ENCODE results near the gene RBKS. TPM values are rescaled to one million over a fixed set of nuclear protein-coding genes. Genes with fewer than 3 reads are reported as not detected.

The RBKS gene
- total RNA-seq, 4 donors from 2014 or later: 6.9 to 10.6 (median 8.1) TPM

DNA sequence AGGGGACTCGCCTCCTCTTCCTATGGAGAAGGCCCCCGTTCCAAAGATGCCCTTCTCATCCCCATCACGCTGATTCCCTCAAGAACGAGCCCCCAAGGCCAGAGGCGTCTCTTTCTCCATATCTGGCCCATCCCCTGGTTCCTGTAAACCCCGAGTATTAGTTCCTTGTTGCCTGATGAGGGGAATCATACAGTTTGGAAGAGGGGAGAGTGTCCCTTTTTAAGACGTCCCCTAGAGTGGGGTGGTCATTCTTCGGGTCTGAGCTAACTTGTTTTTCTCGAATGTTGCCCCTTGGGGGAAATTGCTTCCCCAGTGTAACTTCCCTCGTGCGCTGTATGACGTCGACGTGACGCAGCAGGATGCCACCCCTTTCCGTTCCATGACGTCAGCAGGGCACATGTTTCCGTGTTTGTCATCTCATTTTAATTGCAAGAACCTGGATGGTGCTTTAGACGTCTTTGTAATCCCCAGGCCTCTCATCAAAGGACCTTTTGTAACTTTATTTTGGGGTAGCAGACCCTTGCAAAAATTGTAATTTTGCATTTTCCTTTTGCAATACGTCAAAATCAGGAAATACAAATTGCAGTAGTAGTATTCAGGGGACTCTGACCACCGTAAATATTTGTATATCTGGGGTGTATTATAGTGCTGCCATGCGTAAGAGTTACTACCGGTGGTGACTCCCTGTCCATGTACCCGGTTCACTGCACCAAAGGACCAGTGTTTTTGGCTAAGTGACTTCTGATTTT is 911 bp upstream of the RBKS start:
- H3K9me3 ChIP-seq: no peaks in the 10 kb centered on the region
- H3K27ac ChIP-seq: peak overlapping the region; percentile 93 to 98 (median 93)
- TF ChIP-seq, protein P1, sequence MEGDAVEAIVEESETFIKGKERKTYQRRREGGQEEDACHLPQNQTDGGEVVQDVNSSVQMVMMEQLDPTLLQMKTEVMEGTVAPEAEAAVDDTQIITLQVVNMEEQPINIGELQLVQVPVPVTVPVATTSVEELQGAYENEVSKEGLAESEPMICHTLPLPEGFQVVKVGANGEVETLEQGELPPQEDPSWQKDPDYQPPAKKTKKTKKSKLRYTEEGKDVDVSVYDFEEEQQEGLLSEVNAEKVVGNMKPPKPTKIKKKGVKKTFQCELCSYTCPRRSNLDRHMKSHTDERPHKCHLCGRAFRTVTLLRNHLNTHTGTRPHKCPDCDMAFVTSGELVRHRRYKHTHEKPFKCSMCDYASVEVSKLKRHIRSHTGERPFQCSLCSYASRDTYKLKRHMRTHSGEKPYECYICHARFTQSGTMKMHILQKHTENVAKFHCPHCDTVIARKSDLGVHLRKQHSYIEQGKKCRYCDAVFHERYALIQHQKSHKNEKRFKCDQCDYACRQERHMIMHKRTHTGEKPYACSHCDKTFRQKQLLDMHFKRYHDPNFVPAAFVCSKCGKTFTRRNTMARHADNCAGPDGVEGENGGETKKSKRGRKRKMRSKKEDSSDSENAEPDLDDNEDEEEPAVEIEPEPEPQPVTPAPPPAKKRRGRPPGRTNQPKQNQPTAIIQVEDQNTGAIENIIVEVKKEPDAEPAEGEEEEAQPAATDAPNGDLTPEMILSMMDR (IDR thresholded peaks at IDR 0.05): no peak
- no peak for TF ChIP-seq POLR2A (IDR thresholded peaks at IDR 0.05)
- H3K4me1 ChIP-seq: peaks cover 9 to 16% of the 10 kb centered on the region in 2 donors
- H3K27me3 ChIP-seq: no peaks in the 10 kb centered on the region
- intact Hi-C loops (cut with DNase I): loop anchor here (10.0 kb wide), 1 partner anchor 504 kb away; the partner anchor contains the start of gene FOSL2
- no peaks in the 10 kb centered on the region for H3K36me3 ChIP-seq
- H3K4me3 ChIP-seq (replicated peaks in 1 of 3): peak overlapping the region; percentile 46 to 90 (median 86)
- peak; percentile 68 to 78 for DNase-seq
- WGBS, 2 donors: 15 to 16% methylated on average over 24 of the region's 24 CpGs

DNA sequence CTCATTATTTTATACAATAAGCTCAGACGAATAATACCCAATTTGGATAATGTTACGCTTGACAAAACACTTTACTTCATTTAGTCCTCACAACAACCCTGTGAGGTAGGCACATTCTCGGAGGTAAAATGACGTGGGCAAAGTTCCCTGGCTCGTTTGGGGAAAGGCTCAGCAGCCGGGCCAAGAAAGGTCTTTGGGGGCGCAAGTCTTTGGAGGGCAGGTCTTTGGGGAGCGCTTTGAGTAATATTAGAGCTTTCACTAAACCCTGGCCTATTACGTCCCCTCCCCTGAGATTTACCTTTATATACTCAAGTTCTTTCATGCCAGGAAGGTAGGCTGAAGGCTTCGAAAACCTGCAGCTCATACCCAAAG is 427 bp downstream of the RBKS start:
- intact Hi-C loops (cut with DNase I): loop anchor here (10.0 kb wide), 1 partner anchor 505 kb away; the partner anchor contains the start of gene FOSL2
- Histone ChIP-seq H3K27me3 (no peaks in the 10 kb centered on the region), H3K36me3 (no peaks in the 10 kb centered on the region), H3K4me3 (replicated peaks in 1 of 3) (peak overlapping the region; percentile 46 to 90 (median 86)), H3K27ac (peak overlapping the region in 2 of 3 donors; percentile 93 to 98), H3K4me1 (peaks cover 9 to 16% of the 10 kb centered on the region in 2 donors), H3K9me3 (no peaks in the 10 kb centered on the region)
- DNase-seq: peak; percentile 23 to 35
- no peak for TF ChIP-seq POLR2A (IDR thresholded peaks at IDR 0.05)
- TF ChIP-seq, protein P1 (IDR thresholded peaks at IDR 0.05): no peak
- 12 to 16% methylated on average over 10 of the region's 10 CpGs for WGBS, 2 donors

DNA sequence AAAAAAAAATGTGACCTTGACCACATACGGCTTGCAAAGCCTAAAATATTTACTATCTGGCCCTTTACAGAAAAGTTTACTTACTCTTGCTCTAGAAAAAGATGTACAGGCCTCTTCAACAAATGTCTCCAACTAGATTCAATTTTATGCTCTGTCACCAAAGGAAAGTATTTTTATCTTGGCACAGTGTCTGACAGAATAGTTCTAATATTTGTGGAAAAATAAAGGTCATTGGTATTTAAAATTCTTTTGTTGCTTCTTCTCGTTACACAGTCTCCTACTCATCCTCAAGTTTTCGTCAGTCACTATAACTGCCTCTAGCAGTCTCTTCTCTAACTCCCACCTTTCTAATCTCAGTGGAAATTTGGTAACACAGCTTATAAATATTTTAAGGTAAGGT is 1.4 kb downstream of the RBKS start:
- intact Hi-C loops (cut with DNase I): no loop called here
- Histone ChIP-seq H3K4me3 (replicated peaks in 1 of 3) (no peak overlapping the region), H3K36me3 (no peaks in the 10 kb centered on the region), H3K4me1 (peaks cover 9 to 16% of the 10 kb centered on the region in 2 donors), H3K27ac (peak overlapping the region in 1 of 3 donors; percentile 98), H3K9me3 (no peaks in the 10 kb centered on the region), H3K27me3 (no peaks in the 10 kb centered on the region)
- 68 to 76% methylated on average over 3 of the region's 3 CpGs for WGBS, 2 donors
- TF ChIP-seq, protein P1 (IDR thresholded peaks at IDR 0.05): no peak
- no peak for TF ChIP-seq POLR2A (IDR thresholded peaks at IDR 0.05)
- DNase-seq: no peak

GRCh38 chr2:27887830-27888229 is 2.4 kb downstream of the RBKS start:
- WGBS, 2 donors: 86 to 91% methylated on average over 3 of the region's 3 CpGs
- Histone ChIP-seq H3K9me3 (no peaks in the 10 kb centered on the region), H3K4me3 (replicated peaks in 1 of 3) (no peak overlapping the region), H3K27me3 (no peaks in the 10 kb centered on the region), H3K4me1 (peaks cover 9 to 16% of the 10 kb centered on the region in 2 donors), H3K27ac (no peak overlapping the region), H3K36me3 (no peaks in the 10 kb centered on the region)
- intact Hi-C loops (cut with DNase I): no loop called here
- no peak for DNase-seq
- no peak for TF ChIP-seq POLR2A (IDR thresholded peaks at IDR 0.05)
- TF ChIP-seq, protein P1 (IDR thresholded peaks at IDR 0.05): no peak

GRCh38 chr2:27887111-27887510 is 3.1 kb downstream of the RBKS start:
- DNase-seq: no peak
- no peak for TF ChIP-seq POLR2A (IDR thresholded peaks at IDR 0.05)
- TF ChIP-seq, protein P1 (IDR thresholded peaks at IDR 0.05): no peak
- H3K4me3 ChIP-seq (replicated peaks in 1 of 3): no peak overlapping the region
- intact Hi-C loops (cut with DNase I): no loop called here
- no peak overlapping the region for H3K27ac ChIP-seq
- H3K9me3 ChIP-seq: no peaks in the 10 kb centered on the region
- no peaks in the 10 kb centered on the region for H3K36me3 ChIP-seq
- WGBS, 2 donors: 37 to 82% methylated on average over 2 of the region's 2 CpGs
- H3K4me1 ChIP-seq: peaks cover 9 to 16% of the 10 kb centered on the region in 2 donors
- H3K27me3 ChIP-seq: no peaks in the 10 kb centered on the region

Measured in thyroid gland (tissue), 4 donors.